Stimulated activated CD4-positive, alpha-beta T cell treated with anti-CD3 and anti-CD28 coated beads, TNF-alpha, amount 100 ng/mL, for 4 hours (primary cell): ENCODE measurements around the gene BOLA1.
"Not testable (repeated sequence)": the region's sequence is repeated elsewhere in the genome, so short reads cannot be mapped to it uniquely, and the experiment has no call there.

Source experiments
- DNase-seq, 3 experiments: peaks; one replicate each; pipeline ENCODE4 v3.0.0-alpha.2; 2020; ENCODE audit warnings: low read depth in 3 of 3

Gene BOLA1

DNA sequence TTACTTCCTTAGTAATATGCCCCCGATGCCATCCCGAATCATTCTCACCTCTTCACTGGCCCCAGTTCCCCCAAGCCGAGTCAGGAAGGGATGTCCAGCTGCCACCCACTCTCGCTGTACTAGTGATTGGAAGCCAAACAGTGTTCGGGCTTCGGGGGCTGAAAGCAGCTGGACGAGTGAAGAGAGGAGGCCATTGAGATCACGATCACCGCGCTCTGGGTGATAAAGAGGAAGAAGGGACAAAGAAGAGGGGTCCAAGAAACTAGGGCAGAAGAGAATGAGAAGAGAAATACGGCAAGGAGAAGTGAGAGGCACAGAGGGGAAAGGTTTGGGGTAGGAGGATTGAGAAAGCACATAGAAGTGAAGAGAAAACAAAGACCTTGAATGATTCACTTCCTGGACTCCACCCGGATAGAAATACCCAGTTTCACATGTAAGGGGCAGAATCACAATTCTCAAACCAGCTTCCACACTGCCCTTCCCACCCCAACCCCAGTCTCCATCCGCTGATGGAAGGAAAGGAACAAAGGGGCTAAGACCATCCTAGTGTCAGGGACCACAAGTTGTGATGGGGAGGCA lies 31.9 kb downstream of the BOLA1 start:
- DNase-seq: no peak

DNA sequence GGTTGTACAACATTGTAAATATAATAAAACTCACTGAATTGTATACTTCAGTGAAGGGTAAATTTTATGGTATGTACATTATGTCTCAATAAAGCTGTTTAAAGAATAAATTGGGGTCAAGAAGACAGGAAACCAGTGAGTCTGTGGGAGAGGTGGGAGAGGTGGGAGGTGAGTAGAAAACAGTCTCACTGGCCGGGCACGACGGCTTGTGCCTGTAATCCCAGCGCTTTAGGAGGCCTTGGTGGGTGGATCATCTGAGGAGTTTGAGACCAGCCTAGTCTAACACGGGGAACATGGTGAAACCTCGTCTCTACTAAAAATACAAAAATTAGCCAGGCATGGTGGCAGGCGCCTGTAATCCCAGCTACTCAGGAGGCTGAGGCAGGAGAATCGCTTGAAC lies 33.1 kb downstream of the BOLA1 start:
- DNase-seq: no peak

DNA sequence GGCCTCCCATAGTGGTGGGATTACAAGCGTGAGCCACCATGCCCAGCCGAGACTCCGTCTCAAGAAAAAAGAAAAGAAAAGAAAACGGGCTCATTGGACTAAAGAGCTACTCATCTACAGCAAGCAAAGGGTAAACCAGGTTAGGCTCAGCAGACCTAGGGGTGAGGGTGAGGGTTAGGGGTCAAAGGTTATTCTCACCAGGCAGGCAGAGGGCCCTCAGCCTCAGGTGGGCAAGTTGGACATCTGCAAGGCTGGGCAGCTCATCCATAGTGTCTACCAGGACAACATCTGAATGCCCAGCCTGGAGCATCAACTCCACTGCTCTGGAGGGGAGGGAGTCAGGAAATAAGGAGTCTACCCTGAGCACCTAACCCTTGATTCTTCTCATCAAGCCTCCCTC lies 33.8 kb downstream of the BOLA1 start:
- no peak for DNase-seq

DNA sequence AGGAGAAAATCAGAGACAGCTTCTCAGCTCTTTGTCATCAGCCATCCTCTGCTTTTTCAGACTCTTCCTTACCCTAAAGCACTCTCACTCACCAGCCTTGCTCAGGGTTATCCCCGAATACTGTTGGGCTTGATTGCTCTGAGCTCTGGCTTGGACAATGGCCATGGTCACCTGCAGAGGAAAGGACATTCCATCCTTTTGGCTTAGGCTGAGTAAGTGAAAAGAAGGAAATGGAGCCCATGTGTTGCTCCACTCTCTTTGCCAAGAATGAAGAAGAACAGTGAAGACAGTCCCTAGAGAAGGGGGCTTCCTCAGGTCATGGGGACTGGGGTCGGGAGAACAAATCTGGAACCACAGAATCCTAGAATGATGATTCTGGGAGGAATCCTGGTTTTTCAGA lies 35.0 kb downstream of the BOLA1 start:
- DNase-seq: no peak

DNA sequence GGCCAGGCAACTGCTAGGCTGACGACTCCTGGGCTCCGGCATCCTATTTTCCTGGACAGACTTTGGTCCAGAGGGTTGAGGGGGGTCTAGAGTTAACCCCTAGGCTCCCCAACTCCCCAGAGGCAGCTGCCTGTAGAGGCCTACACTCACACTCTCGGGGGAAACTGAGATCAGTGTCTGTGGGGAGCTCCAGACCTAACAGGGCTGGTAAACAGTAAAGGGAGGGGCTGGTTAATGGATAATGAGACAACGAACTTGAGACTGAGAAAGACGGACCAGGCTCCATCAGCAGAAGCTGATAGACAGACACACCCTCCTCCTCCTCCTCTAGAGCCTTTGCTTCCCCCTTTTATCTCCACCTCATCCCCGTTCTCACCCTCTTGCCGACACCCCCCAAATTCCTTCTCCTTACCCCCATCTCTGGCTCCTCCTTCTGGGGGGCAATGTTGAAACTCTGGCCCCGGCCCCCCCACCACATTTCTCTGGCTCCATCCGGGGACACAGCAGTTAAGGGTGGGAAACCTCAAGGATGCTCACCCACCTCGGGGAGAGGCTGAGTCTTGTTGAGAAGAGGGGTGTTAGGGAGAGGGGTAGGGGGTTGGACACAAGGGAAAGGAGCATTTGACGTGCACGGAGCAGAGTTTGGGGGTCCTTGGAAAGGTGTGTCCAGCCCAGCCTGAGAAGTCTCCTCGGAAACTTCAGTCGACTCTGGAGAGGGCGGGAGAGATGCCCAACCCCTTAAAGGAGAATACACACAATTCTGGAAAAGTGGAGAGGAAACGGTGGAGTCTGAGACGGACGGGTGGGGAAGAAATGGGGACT lies 37.0 kb downstream of the BOLA1 start, which contains the start of gene MTMR11:
TSS of gene MTMR11 (minus strand) at position 710 of the 822 bp plus-strand sequence. CDS start at position 478, 232 bp downstream.
- no peak for DNase-seq

DNA sequence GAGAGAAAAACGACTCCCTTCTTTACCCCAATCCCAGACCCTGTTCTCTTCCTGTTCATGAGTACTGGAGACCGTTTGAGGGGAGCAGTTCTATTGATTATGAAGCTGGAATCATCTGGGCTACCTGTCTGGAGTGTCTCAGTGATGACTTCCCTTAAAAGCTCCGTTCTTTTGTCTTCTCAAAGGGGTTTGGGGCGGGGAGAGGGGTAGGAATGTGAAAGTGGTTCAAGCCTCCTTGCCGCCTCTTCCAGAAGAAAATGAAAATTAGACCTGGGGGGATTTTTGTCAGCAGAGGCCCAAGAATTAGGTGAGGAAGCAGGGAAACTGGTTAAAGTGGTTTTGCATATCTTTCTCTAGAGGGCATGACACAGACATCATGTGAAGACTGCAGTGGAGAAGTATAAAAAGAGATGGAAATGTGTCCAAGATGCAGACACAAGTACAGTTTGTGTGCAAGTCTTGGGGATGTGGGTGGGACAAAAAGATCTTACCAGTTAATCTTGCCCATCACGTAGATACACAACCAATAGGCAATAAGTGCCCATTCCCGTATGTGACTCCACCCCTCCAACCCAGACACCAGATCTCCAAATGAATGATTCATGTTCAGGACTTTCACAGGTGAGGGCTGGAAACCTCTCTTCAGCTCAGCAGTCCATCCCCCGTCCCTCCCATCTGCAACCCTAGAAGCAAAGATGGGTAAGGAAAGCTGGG lies 37.8 kb downstream of the BOLA1 start:
- DNase-seq: no peak

DNA sequence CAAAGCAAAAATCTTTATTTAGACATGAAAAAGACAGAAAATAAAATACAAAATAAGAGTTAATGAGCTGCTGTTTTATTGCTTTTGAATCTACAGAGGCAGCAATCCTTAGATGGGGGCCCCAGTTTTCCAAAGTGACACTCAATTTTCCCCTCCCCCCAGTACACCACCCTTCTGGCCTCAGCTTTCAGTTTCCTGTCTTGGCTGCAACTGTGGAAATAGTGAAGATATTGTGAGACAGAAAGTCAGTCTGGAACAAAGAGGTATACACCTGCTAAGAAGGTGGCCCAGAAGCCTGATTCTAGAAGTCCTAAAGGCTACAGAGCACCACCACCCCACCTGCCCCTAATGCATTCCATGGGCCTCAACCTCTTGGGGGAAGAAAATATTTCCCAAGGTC lies 38.4 kb downstream of the BOLA1 start:
- DNase-seq: no peak

DNA sequence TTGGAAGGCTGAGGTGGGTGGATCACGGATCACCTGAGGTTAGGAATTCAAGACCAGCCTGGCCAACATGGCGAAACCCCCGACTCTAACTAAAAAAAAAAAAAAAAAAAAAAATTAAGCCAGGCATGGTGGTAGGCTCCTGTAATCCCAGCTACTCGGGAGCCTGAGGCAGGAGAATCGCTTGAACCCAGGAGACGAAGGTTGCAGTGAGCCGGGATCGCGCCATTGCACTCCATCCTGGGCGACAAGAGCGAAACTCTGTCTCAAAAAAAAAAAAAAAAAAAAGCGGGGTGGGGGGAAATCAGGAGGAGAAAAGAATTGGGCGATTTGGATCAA lies 39.3 kb downstream of the BOLA1 start:
- DNase-seq: not testable (repeated sequence)

DNA sequence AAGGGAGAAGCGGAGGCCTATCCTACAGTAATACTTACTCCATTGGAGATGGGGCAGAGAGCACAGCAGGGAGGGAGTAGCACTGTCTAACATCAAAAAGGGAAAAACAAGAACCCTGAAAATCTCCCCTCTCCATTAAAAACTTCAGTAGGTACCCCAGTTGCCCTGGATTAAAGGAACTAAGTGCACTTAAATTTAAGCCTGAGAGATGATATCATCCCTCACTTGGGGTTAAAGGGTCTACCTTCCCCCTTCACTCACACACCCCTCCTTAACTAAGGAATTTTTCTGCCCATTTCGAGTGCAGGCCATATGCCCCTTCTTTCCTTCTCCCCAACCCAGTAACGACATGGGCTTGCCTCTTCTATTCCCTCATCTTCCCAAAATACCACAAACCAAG lies 41.1 kb downstream of the BOLA1 start:
- no peak for DNase-seq

DNA sequence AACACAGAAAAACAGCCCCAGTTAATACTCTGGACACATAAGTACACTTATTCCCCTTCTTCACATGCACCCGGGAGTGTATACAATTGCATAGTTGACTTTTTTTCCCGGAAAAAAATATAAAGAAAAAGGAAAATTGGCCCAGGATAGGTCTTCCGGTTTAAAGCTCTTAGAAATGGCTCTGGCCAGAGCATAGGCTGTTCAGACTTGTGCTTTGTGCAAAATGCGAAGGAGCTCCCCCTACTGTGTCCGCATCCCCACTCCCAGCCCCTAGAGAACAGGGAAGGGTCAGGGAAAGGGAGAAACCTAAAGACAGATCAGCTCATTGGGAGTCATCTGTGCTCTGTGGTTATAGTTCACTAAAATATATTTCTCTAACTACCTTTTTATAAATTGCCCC lies 42.8 kb downstream of the BOLA1 start:
- DNase-seq: no peak

DNA sequence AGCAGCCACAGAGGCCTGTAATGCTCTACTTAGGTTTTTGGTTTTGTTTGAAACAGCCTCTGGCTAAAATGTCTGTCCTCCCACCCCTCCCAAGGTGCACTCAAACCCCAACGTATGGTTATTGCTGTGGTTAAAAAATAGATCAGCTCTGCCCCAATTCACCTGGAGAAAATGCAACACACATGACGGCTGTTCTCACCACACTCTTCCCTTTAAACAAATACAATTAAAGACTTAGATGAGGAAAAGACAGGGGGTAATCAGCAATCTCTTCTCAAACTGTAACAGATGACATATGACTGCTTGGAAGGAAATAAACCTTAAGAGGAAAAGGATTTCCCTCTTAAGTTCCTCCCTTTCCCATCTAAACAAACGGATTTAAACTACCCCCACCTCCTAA lies 43.5 kb downstream of the BOLA1 start:
- DNase-seq: no peak

DNA sequence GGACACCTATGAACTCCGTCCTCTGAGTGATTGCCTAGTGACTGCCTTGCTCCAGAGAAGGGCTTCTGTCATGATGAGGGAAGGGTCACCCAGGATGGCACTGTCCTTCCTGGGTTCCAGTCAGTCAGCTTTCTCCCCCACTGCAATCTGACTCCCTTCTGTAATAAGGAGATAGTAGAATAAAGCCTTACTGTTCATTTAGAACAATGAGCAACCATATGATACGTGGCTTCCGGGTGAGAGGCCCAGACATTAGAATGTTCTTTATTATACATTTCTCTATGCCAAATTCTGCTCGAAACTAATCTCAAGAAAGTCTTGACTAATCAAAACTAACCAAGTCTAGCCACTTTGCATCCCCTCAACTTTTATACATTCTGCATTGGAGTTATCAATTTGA lies 45.8 kb downstream of the BOLA1 start:
- DNase-seq: no peak

DNA sequence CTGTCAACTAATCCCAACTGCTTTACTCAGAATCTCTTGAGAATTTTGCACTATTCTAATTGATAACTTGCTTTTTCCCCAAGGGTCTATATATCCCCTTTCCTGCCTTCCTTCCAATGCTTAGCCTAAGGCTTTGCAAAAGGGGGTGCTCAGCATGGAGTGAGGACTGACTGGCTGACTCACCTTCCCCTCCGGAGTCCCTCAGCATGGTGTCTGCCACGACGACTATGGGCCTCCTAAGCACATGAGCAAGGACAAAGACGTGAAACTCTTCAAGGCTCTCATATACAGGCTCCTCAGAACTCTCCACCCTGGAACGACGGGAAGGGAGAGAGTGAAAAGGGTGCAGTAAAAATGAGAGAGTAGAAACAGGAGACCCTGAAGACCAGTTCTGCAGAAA lies 50.5 kb downstream of the BOLA1 start:
- DNase-seq: no peak
